ENCODE data around the gene ROPN1B.
"Not testable (repeated sequence)": the region's sequence is repeated elsewhere in the genome, so short reads cannot be mapped to it uniquely, and the experiment has no call there.

DNA sequence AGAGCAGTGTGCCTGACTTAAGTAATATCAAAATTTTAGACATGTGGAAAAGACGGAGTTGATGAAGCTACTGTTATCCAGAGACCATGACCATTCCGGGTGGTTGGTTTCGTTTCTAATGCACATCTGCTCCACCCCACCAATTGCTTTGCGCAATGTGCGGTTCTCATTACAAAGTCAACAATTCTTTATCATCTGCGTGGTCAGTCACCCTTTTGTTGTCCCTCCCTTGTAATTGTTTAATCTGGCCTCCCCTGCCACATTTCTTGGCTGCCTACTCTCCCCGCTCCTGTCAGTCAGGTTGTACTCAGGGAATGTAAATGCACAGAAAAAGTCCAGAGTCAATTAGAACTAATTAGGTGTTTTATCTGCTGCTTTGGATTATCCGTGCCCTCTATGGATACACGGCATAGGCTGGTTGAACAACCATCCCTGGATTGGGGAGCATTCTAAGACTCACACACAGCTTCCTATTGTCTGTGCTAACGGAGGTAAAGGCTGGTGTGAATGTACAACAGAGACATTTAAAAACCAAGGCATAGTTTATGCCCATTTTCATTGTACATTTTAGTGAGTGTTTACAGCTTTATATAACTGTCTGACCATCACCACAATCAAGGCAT is 33.6 kb upstream of the ROPN1B start:
- TF ChIP-seq POLR2AphosphoS5 (IDR thresholded peaks at IDR 0.05) = peak in 2 of 3 donors; percentile 24 to 55
- not testable (repeated sequence) for TF ChIP-seq CTCF, POLR2A, EP300 (IDR thresholded peaks at IDR 0.05)
